GM18870 (cell line): ENCODE data around the gene GARIN6.
"Not testable (repeated sequence)": the region's sequence is repeated elsewhere in the genome, so short reads cannot be mapped to it uniquely, and the experiment has no call there.

Experiments used
- ATAC-seq: cut with Tn5 transposase; IDR thresholded peaks from one replicate; pipeline ENCODE4 v1.9.1; 2021; ENCODE audit warnings: moderate library complexity; ENCODE audit not compliant: unreplicated experiment

The GARIN6 gene

DNA sequence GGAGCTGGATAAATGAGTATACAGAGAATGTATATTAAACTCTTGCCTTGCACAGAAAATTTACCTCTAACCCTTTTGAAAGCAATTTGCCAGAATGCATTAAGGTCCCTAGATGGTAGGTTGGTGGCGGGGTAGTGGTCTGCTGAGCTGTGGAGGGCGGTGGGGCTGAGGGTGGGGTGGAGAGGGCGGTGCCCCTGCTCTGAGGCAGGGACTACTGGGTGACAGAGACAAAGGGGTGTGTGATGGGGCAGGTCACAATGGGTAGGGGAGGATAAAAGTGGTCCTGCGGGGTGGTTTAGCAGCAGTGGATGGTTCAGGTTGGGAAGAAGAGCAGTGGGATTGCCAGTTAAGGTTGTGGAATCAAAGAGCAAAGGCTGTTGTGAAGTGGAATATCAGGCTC is at the start of gene GARIN6:
GARIN6 (plus strand) TSS at position 301 of the 400 bp plus-strand sequence. CDS start 422 bp downstream, outside the sequence.
- no peak for ATAC-seq

DNA sequence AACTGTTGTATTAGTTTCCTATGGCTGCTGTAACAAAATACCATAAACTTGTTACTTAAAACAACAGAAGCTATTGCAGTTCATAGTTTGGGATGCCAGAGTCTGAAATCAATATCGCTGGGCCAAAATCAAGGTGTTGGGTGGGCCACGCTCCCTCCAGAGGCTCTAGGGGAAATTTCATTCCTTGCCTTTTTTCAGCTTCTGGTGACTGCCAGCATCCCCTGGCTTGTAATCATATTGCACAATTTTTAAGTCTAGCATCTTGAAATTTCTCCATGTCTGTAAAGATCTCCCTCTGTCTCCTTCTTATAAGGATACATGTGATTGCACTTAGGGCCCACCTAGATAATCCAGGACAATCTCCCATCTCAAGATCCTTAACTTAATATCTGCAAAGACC is 48.8 kb upstream of the GARIN6 start:
- no peak for ATAC-seq

DNA sequence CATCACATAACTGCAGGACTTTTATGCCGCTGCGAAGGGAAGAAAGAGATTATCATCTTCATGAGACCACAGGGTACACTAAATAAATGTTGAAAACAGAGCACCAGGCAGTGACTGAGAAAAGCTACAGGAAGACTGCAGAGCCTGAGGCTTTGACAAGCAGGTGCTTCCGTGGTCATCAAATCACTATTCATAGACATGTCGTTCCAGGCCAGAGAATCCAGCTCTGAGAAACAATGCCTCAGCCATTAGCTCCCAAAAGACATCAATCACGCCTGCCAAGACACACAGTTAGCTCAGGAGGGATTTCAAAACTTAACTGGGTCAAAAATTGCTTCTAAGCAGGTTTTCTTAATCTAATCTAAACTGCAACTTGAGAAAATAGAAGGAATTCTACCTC is 47.2 kb upstream of the GARIN6 start:
- ATAC-seq, result peak; percentile 91

DNA sequence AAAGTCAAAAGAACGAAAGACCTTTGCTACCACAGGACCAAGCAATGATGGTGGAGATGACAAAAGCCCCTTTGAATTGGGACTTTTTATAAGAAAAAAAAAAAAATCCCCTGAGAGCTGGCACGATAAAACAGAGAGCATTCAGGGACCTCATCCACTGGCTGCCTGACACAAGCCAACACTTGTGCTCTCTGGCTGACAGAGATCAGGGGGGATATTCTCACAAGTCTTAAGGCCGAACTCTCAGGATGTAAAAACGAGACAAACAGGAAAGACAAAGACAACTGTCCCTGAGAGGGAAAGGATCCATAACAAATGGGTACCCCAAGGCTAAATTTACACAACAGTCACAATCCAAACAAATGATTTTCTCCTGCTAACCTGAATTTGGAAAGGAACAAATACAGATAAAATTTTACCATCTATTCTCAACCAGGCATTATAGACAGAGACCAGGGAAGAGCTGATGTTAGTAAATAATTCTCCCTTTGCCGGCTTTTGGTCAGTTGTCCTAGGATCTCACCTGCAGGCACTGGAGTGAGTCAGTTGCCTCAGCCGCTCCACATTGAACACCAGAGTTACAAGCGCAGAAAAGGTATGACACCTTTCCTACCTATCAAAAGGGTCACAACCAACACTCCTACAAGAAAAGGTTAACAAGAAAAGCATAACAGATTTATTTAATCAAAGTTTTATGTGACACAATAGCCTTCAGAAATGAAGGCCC is 37.9 kb upstream of the GARIN6 start:
- ATAC-seq, result no peak

DNA sequence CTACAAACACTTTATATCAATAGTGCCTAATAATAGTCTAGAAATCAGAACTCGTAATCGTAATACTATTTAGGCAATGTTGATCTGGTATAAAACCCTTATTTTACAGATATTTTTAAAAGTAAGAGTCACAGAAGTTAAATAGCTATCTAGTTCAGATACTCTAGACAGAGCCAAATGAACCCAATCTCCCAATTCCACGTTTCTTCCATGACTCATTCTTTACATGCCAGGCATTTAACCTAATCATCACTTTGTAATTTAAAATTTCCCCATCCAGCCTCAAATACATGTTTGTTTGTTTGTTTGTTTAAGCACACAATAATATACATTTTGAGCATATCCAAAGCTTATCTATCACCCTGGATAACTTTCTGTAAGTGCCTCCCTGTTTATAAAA is 36.4 kb upstream of the GARIN6 start:
- ATAC-seq, result no peak

DNA sequence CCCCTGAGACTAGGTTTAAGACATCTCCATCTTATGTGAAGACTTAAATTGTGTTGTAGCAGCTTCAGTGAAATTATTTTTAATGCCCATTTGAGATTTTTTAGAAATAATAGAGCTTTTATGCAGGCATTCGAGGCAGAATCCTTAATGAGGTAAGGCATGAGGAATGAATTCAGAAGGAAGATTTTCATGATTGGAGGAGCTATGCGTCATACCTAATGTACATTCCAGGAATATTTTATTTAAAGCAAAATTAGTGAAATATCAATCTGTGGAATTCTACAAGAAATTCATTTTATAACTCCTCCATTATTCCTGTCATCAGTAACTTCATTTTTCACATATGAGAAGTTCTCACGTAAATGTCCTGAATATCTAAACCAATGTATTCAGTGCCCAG is 36.0 kb upstream of the GARIN6 start:
- no peak for ATAC-seq

DNA sequence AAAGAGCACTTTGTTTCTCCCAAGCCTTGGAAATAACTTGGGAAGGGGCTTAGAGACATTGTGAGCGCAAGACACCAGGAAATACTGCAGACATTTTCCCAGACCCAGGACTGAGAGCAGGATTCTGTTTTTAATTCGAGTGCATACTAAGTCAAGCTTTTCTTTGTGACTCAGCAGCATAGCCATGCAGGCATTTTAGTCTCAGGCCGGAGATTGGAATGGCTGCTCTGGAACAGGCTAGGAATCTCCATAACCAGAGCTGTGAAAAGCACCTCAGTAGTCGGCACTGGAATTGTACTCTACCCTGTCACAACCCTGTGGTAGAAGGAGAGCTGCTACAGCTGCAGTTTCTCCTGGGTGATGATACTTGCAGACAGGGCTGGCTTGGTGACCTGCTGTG is 28.9 kb upstream of the GARIN6 start:
- ATAC-seq, result no peak

DNA sequence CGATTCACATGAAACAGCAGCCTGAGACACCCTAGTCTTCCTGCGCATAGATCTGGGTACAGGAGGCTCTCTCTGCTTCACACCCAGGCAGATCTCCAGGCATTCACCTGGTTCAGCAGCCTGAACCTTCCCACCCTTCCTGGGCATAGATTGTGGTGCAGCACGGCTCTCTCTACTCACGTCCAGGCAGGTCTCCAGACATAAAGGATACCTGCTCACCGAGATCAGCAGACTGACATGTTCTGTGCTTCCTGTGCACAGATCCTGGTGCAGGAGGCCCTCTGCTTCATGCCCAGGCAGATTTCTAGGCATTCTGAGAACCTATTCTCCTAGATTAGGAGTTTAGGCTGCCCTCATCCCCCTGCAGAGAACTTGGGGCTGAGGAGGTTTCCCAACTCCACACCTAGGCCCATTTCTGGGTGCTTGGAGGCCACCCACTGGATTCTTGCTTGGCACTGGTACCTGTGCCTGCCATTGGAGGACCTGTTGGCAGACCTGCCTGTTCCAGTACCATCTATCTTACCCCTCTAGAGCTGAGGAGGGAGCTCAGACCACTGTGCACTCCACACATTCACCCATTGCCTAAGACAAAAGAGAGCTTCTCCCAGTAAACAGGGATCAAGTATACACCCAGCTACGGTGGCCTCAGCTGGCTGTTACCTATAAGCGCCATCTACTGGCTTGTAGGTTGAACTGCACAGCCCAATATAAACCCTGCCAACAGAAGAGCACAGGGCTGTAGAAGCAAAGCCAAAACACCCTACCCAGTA is 28.0 kb upstream of the GARIN6 start:
- ATAC-seq, result peak; percentile 88

DNA sequence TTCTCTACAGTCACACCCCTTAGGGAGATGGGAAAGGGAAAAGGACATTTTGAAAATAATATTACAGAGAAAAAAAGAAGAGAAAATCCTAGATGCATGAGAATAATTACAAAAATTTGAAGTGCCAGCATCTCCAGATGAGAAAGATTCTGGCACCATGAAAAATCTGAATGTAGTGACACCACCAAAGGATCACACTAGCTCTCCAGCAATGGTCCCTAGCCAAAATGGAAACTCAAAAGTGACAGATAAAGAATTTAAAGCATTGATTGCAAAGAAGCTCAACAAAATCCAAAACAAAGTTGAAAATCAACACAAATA is 27.4 kb upstream of the GARIN6 start:
- ATAC-seq, result no peak

DNA sequence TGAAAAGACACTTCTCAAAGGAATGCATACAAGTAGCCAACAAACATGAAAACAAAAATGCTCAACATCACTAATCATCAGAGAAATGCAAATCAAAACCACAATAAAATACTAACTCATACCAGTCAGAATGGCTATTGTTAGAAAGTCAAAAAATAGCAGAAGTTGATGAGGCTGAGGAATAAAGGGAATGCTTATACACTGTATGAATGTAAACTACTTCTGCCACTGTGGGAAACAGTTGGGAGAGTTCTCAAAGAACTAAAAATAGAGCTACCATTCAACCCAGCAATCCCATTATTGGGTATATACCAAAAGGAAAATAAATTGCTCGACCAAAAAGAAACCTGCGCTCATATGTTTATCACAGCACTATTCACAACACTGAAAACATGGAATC is 23.0 kb upstream of the GARIN6 start:
- not testable (repeated sequence) for ATAC-seq

DNA sequence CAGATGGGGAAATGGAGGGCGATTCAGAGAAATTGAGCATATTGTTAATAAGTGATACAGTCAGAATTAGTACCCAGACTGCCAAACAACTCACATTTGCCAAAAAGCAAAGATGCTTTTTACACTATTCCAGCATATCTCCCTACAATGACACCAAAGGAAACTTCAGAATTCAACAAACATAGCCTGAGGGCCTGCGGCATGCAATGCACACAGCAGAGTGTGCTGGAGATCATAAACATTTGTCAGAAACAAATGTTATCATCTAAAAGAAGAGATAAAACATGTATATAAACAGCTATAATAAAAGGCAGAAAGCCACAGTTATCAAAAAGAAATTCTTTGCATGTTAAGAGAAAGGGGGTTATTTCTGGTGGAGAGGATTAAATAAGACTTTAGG is 20.1 kb upstream of the GARIN6 start:
- ATAC-seq, result no peak

DNA sequence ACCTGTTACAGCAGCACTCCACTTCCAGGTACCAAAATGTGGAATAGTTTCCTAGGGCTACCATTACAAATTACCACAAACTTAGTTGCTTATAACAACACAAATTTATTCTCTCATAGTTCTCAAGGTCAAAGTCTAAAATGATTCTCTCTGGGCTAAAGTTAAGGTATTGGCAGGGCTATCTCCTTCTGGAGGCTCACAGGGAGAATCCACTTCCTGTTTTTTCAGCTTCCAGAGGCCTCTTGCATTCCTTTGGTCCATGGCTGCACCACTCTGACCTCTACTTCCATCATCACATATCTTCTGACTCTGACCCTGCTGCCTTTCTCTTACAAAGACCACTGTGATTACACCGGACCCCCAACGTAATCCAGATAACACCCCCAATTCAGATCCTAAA is 2.9 kb upstream of the GARIN6 start:
- ATAC-seq, result no peak

DNA sequence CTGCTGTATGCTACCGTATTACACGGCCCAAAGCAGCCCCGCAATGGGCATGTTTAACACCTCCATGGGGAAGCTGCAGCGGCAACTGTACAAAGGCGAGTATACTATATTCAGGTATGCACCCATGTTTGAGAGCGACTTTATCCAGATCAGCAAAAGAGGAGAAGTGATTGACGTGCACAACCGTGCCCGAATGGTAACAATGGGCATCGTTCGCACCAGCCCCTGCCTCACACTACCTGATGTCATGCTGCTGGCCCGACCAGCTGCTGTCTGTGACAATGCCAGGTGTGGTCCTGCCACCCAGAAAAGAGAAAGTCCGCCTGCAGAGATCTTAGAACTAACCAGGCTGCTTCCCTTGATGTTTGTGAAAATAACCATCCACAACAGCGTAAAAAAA is 630 bp downstream of the GARIN6 start:
- ATAC-seq, result no peak

DNA sequence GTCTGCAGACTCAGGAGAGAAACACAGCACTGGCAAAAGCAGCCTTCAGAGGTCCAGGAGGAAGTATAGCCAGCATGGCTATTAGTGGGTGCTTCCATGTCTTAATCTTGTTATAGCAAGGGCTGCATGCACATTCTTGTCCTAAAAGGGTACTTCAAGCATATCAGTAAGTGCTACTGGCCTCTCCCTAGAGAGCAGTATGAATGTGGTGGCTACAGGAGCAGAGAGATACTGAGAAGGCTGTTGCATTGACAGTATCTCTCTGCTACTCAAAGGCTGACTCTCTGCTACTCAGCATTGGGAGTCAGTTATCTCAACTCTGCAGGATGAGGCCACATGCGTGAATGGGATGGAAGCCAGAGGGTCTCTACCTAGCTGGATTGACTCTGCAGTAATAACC is 2.0 kb downstream of the GARIN6 start:
- ATAC-seq, result no peak

DNA sequence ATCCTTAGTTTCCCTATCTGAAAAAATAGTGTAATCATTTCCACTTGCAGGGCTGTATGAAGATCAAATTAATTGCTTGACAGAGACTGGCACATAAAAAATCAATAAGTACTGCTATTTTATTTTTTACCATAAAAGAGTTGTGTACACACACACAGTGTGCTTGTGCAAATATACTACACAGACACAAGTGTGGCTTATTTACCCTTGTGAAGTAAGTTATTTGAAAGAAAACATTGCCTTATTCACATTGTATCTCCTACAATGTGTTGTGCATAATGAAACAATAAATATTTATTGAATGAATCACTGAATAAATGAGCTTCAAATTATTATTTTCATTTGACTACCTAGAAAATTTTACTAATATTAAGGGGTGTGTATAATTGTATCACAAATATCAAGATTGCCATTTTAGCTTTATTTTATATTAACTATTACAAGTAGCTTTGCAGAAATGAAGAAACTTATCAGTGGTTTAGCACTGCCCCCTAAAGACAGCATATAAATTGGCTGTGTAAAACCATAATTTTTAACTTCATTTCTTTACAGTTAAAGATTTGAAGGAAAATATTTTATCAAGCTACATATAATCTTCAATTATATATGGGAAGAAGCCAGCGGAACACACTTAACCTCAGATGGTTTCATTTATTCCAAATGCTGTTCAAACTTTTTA is 11.3 kb downstream of the GARIN6 start:
- ATAC-seq, result no peak

DNA sequence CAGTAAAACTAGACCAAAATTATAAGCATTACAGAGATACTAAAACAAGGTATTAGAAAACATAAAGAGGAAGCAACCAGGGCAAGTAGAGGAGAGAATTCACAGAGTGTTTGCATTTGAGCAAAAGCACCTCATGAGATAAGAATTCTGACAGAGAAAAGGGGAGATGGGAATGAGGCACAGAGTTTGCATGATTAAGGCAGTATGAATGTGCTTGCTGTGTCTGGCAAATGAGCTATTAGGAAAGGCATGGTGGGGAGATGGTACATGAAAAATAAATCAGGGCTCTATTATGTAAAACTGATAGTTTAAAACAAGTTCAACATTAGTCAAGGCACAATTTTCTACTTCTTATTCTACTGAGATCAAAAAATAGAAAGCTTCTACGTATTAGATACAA is 23.1 kb downstream of the GARIN6 start:
- ATAC-seq, result no peak

DNA sequence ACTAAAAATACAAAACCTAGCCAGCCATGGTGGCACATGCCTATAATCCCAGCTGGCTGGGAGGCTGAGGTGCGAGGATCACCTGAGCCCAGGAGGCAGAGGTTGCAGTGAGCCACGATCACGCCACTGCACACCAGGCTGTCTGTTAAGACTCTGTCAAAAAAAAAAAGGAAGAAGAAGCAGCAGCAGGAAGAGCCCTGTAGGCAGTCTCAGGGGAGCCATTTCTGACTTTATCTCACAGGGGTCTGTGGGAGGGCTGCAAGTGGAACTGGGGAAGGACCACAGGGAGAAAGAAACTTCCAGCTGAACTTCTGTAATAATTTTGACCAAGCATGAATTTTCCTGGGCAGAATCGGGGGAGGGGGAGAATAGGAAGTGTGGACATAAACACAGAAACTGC is 32.7 kb downstream of the GARIN6 start:
- no peak for ATAC-seq

DNA sequence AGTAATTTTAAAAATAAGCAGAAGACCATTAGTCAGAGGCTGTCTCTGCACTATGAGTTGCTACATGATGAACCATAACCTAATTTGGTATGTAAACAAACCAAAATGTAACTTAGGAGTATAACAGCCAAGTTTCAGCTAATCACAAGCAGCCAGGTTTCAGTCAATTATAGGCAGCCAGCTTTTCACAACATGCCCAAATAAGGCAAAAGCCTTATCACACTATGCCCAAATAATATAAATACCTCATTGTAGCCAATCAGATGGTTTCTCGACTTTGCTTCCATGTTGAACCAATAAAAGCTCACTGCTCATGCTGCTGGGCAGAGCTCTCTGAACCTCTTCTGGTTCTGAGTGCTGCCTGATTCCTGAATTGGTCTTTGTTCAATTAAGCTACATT is 38.6 kb downstream of the GARIN6 start:
- no peak for ATAC-seq

DNA sequence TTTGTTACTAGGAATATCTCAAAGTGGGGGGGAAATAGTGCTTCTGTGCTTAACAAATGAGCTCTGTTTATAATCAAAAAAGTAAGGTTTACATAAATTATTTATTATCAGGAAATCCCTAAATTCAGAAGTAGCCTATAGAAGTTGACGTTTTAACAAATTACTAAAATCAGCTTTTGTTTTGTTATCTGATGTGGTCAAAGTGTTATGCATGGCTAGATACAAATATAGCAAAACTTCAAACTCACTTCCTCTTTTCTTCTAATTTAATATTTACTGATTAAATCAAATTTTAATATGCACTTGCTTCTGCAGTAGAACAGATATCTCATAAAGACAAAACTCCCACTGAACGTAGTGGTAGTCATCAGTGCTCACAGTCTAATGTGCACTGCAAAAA is 47.5 kb downstream of the GARIN6 start:
- no peak for ATAC-seq
